ACHN (cell line): ENCODE measurements around the gene CD40.
"Not testable (repeated sequence)": the region's sequence is repeated elsewhere in the genome, so short reads cannot be mapped to it uniquely, and the experiment has no call there.

Source experiments
- DNase-seq: peaks from one replicate; pipeline ENCODE4 v3.0.0-alpha.2; 2015
- in situ Hi-C: cut with HindIII; loops from 2 replicates; pipeline ENCODE4 v1.10.0; 2017; ENCODE audit warnings: low sequenced_read_pairs, low pct_ligation_motif_present, low pct_unique_long_range_greater_than_20kb

The CD40 gene

DNA sequence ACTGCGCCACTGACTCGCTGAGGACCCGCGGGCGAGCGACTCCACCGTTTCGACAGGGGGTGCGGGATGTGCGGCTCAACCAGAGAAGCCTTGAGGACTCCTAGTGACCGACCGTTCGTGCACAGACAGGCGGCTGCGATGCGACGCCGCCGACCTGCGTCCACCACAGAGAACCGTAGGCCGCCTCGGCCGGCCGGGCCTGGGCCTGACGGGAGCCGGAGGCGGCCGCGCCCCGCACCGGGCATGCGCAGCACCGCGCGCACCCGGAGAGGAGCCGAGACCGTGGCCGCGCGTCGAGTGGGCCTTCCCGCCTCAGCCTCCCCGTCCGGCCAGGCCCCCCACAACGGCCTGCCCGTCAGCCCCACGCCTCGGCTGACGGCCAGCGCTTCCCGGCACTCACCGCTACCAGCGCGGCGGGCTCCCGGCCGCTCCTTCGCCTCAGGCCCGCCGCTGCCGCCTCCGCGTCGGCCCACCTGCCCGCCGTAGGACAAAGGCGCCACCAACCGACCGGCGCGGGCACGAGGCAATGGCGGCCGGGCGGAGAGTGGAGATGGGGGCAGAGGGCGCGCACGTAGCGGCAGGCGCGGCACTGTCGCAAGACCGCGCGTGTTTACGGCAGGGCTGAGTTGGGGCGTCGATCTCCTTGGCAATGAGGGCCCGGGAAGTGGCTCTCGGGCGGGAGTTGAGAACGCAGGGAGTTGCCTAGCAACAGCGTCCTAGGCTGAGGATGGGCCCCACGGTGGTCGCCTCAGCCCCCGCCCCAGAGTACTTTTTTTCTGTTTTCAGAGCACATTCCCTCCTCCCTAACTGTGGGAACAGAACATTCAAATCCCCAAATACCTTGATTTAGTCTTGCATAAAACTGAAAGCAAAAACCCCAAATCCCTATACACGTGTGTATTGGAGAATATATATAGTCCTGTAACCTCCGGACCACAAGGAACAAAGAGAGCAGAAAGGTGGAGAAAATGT is 28.4 kb upstream of the CD40 start, which contains the start of gene NCOA5:
Gene NCOA5 (minus strand): TSS at position 546 of the 972 bp plus-strand sequence. CDS start 10,538 bp downstream, outside the sequence.
- in situ Hi-C loops = no loop called here
- DNase-seq = peak; percentile 94

DNA sequence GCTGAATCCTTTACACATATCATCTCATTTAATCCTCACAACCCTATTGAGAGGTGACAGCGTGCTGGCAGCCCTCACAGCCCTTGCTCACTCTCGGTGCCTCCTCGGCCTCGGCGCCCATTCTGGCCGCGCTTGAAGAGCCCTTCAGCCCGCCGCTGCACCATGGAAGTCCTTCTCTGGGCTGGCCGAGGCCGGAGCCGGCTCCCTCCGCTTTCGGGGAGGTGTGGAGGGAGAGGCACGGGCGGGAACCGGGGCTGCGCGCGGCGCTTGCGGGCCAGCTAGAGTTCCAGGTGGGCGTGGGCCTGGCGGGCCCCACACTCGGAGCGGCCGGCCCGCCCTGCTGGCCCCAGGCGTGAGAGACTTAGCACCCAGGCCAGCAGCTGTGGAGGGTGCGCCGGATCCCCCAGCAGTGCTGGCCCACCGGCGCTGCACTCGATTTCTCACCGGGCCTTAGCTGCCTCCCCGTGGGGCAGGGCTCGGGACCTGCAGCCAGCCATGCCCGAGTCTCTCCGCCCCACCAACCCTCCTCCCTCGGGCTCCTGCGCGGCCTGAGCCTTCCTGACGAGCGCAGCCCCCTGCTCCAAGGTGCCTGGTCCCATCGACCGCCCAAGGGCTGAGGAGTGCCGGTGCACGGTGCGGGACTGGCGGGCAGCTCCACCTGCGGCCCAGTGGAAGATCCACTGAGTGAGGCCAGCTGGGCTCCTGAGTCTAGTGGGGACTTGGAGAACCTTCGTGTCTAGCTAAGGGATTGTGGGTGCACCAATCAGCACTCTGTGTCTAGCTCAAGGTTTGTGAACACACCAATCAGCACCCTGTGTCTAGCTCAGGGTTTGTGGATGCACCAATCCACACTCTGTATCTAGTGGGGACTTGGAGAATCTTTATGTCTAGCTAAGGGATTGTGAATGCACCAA is 26.2 kb upstream of the CD40 start:
- in situ Hi-C loops, DNase-seq: not testable (repeated sequence)

DNA sequence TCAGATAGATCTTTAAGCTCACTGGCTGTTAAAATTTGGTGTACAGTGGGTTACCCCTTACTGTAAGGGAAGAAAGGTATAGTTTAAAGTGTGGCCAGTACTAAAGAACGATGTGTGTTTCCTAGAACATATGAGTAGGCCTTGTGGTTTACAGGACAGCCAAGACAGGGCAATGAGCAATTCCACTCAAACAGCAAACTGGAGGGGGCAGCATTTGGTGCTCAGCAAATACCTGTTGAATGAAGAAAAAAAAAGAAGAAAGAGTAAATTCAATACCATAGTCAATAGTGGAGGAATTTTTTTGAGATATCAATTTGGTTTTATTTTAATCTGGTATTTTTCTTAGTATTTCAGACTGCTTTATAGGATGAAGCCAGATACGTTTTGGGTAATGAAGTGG is 24.6 kb upstream of the CD40 start:
- in situ Hi-C loops = no loop called here

DNA sequence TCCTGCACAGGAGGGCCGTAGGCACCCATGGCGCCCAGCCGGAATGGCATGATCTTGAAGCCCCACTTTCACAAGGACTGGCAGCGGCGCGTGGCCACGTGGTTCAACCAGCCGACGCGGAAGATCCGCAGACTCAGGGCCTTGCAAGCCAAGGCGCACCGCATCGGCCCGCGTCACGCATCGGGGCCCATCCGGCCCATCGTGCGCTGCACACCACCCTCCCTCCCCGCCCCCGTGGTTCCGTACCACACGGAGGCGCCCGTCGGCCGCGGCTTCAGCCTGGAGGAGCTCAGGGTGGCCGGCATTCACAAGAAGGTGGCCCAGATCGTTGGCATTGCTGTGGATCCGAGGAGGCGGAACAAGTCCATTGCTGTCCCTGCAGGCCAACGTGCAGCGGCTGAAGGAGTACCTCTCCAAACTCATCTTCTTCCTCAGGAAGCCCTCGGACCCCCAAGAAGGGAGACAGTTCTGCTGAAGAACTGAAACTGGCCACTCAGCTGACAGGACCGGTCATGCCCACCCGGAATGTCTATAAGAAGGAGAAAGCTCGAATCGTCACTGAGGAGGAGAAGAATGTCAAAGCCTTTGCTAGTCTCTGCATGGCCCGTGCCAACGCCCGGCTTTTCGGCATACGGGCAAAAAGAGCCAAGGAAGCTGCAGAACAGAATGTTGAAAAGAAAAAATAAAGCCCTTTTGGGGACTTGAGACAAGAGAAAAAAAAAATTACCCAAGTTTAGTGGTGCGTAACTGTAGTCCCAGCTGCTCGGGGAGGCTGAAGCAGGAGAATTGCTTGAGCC is 18.4 kb upstream of the CD40 start:
- in situ Hi-C loops = no loop called here

More for the DNA sequence above, 24.6 kb upstream of the CD40 start:
- no peak for DNase-seq

DNA sequence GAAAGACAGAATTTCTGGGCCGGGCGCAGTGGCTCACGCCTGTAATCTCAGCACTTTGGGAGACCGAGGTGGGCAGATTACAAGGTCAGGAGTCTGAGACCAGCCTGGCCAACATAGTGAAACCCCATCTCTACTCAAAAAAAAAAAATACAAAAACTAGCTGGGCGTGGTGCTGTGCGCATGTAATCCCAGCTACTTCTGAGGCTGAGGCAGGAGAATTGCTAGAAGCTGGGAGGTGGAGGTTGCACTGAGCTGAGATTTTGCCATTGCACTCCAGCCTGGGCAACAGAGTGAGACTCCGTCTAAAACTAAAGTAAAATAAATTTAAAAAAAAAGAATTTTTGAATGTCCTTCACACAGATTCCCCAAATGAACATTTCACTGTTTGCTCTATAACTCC is 17.7 kb upstream of the CD40 start:
- in situ Hi-C loops, DNase-seq: not testable (repeated sequence)

More for the DNA sequence above, 18.4 kb upstream of the CD40 start:
- DNase-seq = peak; percentile 66

DNA sequence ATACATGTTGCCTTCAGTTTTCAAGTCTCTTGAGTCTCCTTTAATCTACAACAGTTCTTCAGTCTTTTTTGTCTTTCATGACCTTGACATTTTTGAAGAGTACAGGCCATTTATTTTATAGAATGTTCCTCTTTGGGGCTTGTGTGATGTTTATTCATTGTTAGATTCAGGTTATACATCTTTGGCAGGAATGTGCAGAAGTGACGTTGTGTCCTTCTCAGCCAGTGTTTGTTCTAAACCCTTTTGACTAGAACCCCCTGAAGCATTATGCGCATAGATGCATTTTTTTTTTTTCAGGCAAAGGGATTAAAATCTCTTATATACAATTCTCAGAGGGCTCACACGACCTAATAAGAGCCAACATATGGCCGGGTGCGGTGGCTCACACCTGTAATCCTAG is 17.1 kb upstream of the CD40 start:
- in situ Hi-C loops = no loop called here
- DNase-seq = no peak

DNA sequence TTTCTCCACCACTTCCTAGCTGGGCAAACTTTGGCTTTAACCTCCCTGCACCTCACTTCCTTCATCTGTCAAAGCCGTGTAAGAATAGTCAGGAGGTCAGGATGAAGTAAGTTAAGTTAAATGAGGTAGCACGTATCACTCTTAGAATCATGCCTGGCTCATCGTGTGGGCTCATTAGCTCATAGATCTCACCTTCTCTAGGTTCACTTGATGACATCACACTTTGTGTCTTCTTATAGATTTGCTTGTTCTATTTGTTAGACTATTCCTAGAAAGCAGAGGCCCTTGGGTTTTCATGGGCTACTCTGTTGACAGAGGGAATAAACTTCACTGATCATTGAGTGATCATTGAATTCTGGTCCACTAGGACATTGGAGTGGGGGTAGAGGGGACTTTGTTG is 16.2 kb upstream of the CD40 start:
- DNase-seq = no peak
- in situ Hi-C loops = no loop called here

DNA sequence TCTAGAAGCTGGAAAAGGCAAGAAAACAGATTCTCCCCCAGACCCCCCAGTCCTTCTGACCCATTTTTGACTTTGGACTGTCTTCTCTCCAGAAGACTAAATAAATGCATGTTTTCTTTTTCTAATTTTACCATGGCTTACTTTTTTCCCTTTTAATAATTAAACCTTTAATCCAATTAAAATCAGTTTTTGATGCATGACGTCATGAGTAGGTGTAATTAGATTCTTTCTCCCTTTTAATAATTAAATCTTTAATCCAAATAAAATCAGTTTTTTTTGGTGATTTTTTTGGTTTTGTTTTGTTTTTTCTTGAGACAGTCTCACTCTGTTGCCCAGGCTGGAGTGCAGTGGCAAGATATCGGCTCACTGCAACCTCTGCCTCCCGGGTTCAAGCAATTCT is 15.2 kb upstream of the CD40 start:
- in situ Hi-C loops = no loop called here
- DNase-seq = no peak

DNA sequence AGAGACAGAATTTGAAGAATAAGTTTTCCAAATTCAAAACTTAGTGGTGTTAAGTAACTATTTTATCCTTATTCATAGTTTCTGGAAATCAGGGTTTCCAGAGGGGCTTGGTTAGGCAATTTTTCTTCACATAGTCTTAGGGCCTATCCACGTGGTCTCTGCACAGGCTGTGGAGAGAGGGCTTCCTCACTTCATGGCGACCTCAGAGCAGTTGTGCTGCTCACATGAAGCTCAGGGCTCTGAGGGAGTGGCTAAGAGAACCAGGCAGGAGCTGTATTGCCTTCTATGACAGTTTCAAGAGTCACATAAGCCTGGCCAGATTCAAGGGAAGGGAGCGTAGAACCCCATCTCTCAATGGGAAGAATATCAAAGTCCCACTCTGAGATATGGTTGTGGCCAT is 13.9 kb upstream of the CD40 start:
- no peak for DNase-seq
- in situ Hi-C loops = no loop called here

DNA sequence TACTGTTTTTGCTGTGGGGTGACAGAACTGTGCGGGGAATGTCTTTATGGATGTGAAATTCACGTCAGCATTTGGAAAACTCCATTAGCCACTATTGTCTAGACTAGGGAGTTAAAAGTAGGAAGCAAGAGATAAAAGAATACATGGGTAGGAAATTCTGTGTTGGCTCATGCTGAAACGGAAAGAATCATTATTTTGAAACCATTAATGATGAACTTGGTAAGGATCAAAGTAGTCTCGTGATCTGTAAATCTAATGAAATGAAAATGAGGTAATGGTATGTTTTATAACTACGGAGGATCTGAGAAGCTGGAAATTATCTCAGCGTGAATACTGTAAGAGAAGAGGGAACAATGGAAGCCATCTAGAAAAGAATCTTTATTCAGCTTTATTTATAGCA is 11.1 kb upstream of the CD40 start:
- DNase-seq = no peak
- in situ Hi-C loops = no loop called here

DNA sequence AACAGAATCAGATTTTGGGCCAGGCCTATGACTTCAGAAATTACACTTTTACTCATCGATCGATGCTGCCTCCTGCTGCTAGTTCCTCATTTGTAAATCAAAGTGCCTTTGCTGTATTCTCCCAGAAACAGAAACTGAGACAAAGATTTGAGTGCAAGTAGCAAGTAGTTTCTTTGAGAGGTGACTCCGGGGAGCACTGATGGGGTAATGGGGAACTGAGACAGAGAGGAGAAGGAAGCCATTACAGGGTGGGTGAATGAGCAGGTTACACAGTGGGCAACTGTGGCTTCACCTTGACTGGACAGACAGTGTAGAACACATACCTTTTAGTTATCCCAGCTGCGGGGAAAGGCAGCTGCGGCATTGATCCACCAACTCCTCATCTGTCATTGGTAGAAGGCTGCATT is 9.7 kb upstream of the CD40 start:
- in situ Hi-C loops = no loop called here
- DNase-seq = no peak

DNA sequence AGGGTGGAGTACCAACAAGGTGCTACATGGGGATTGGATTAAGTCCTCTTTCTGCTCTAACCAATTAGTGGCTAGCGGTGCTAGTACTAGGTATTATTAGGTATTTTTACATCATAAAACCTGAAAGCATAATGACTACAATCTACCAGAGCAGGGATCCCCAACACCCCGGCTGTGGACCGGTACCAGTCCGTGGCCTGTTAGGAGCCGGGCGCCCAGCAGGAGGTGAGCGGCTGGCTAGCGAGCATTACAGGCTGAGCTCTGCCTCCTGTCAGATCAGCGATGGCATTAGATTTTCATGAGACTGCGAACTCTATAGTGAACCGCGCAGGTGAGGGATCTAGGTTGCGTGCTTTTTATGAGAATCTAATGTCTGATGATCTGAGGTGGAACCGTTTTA is 9.1 kb upstream of the CD40 start:
- no peak for DNase-seq
- in situ Hi-C loops = no loop called here

DNA sequence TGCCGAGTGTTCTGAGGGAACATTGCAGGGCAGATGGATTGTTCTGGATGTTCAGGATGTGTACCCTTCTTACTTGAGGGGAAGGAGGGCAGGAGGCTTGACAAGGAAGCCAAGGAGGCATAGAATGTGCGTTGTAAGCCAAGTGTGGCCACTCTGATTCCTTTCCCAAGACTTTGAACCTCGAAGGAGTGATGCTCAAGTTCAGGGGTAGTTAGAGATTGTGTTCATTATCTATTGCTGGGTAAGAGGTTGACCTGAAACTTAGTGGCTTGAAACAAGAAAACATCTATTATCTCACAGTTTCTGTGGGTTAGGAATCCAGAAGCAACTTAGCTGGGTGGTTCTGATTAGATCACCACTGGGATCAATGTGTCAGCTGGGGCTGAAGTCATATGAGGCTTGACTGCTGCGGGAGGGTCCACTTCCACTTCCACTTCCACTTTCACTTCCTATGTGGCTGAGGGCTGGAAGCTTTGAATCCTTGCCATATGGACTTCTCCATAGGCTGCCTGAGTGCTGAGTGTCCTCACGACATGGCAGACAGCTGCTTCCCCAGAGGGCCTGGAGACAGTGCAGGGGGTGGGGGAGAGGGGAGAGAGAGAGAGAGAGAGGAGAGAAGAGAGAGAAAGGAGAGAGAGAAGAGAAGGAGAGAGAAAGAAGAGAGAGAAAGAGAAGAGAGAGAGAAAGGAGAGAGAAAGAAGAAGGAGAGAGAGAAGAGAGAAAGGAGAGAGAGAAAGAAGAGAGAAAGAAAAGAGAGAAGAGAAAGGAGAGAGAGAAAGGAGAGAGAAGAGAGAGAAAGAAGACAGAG is 6.9 kb upstream of the CD40 start:
- no peak for DNase-seq
- in situ Hi-C loops = no loop called here

DNA sequence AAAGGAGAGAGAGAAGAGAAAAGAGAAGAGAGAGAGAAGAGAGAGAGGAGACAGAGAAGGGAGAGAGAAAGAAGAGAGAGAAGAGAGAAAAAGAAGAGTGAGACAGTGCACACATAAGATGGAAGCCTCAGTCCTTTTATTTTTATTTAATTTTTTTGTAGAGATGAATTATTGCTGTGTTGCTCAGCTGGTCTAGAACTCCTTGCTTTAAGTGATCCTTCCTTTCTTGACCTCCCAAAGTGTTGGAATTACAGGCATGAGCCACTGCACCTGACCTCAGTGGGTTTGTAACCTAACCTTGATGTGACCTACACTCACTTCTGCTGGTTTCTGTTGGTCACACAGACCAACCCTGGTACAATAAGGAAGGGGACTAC is 6.3 kb upstream of the CD40 start:
- no peak for DNase-seq
- in situ Hi-C loops = no loop called here

DNA sequence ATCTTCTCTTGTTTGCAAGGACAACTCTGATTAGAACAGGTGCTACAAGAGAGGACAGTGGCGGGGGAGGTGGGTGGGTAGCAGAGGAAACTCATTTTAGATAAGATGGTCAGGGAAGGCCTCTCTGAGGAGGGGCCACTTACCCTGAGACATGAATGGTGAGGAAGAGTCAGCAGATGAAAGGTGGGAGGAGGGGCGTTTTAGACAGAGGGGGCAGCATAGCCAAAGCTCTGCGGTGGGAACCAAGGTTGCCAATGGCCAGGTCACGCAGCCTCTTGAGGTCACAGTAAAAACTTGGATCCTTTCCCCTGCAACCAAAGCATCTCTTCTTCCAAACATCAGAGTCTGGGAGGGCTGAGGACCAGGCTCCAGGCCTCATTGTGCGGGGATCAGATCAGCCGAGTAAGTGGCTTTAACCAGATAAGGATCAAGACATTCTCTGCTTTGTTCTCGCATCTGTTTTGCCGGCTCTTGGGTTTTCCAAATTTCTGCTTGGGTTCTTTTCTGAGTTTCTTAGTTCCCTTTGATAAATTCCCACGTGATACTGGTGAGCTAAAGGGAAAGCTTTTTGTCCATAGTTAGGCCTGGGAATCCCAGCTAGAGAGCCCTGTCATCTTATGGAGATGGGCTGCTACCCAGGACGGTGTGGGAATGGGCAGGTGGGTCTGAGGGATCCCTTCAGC is 5.5 kb upstream of the CD40 start:
- no peak for DNase-seq
- in situ Hi-C loops = no loop called here

DNA sequence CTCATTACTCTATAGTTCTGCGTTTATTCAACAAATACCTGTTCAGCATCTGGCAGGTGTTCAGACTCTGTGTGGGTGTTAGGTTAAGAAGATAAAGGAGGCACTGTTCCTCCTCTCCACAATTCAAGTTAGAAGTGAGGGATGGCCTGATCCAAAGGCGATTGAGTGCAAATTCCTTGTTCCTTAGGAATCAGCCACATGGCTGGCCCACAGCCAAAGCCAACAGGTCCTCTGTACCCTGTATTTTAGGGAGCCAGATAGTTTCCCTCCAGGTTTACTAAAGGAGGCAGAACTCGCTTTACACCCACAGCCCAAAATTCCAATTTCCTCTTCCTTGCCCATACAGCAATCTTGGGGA is 5.0 kb upstream of the CD40 start:
- in situ Hi-C loops = no loop called here
- DNase-seq = no peak

DNA sequence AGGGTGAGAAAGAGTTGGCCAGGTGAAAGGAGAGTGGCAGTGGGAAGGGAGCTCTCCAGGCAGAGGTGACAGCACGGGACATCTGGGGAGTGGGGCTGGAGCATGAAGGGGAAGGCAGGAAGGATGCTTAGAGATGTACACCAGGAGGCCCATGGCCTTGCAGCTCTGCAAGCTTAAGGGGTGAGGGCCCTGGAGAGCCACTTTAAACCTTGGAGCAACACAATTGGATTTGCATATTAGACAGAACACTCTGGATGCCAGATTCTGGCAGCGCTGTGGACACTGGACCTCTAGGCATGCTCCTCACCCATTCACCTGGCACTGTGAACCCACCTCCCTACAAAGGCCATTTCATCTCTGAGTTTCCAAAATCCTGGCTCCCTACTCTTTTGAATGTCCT is 3.7 kb upstream of the CD40 start:
- DNase-seq = no peak
- in situ Hi-C loops = no loop called here
